PC-9 (cell line): Measurements from ENCODE around the gene ATG4A. TPM values are rescaled to one million over a fixed set of nuclear protein-coding genes. Genes with fewer than 3 reads are reported as not detected.

Experiments
- BruUV-seq: library from RNA; stranded (reverse); fragments of 400-500 nt; replicated peaks from 2 replicates; lab custom pipeline; 2021; lab: Mats Ljungman, UMichigan
- CTCF ChIA-PET: fragments of 300-600 bp; sonication (Branson Sonifier 250); formaldehyde crosslinking; loops from one replicate; lab custom pipeline; 2022; ENCODE audit warnings: antibody characterized with exemption; lab: Charles Lee
- POLR2A ChIA-PET: fragments of 300-600 bp; sonication (Branson Sonifier 250); formaldehyde crosslinking; loops from one replicate; lab custom pipeline; 2022; ENCODE audit warnings: antibody characterized with exemption; ENCODE audit not compliant: unreplicated experiment; lab: Charles Lee
- DNase-seq, 2 experiments: peaks; one replicate each; pipeline versions ENCODE4 v3.0.0 to v3.0.0-alpha.2; 2015 to 2022; ENCODE audit warnings: mixed read lengths in 1 of 2
- H2AFZ ChIP-seq: fragments of 200-600 bp; sonication (generic); 2 replicates; pipeline ENCODE4 v1.8.1; 2017; ENCODE audit warnings: antibody characterized with exemption
- H3F3A ChIP-seq: fragments of 200-600 bp; sonication (generic); 2 replicates; pipeline ENCODE4 v1.8.1; 2017; ENCODE audit warnings: antibody characterized with exemption, mild to moderate bottlenecking, low read depth; ENCODE audit not compliant: insufficient read depth
- H3K27ac ChIP-seq: fragments of 200-600 bp; sonication (generic); 2 replicates; pipeline ENCODE4 v1.6.1; 2016; ENCODE audit warnings: mixed run types
- H3K27me3 ChIP-seq: fragments of 200-600 bp; sonication (generic); 2 replicates; pipeline ENCODE4 v1.6.1; 2016; ENCODE audit warnings: low read depth, mixed run types; ENCODE audit not compliant: insufficient read depth
- H3K36me3 ChIP-seq: fragments of 200-600 bp; sonication (generic); 2 replicates; pipeline ENCODE4 v1.6.1; 2016; ENCODE audit warnings: low read depth, mixed run types
- H3K4me1 ChIP-seq: fragments of 200-600 bp; sonication (generic); replicated peaks from 2 replicates; pipeline ENCODE4 v1.6.1; 2016; ENCODE audit warnings: mixed run types; ENCODE audit not compliant: insufficient read depth
- H3K4me2 ChIP-seq: fragments of 200-600 bp; sonication (generic); 2 replicates; pipeline ENCODE4 v1.6.1; 2017; ENCODE audit warnings: mixed run types
- H3K4me3 ChIP-seq: fragments of 200-600 bp; sonication (generic); 2 replicates; pipeline ENCODE4 v1.6.1; 2016; ENCODE audit warnings: mixed run types
- H3K79me2 ChIP-seq: fragments of 200-600 bp; sonication (generic); 2 replicates; pipeline ENCODE4 v1.6.1; 2017; ENCODE audit warnings: low read depth, mixed run types
- H3K9me2 ChIP-seq: fragments of 200-600 bp; sonication (generic); 2 replicates; pipeline ENCODE4 v1.8.1; 2017; ENCODE audit warnings: mild to moderate bottlenecking; ENCODE audit not compliant: insufficient read depth
- H3K9me3 ChIP-seq: fragments of 200-600 bp; sonication (generic); 2 replicates; pipeline ENCODE4 v1.8.1; 2016; ENCODE audit warnings: low read depth; ENCODE audit not compliant: insufficient read depth
- H4K20me1 ChIP-seq: fragments of 200-600 bp; sonication (generic); 2 replicates; pipeline ENCODE4 v1.8.1; 2017; ENCODE audit not compliant: insufficient read depth
- CTCF ChIP-seq: fragments of 200-600 bp; sonication (generic); conservative IDR thresholded peaks from 2 replicates; pipeline ENCODE4 v1.6.1; 2017; ENCODE audit warnings: mixed run types, antibody characterized with exemption, mild to moderate bottlenecking, moderate library complexity
- EZH2 ChIP-seq: fragments of 200-600 bp; sonication (generic); IDR thresholded peaks from 2 replicates; pipeline ENCODE4 v1.8.0; 2017; ENCODE audit warnings: antibody characterized with exemption, low read depth
- intact Hi-C: fragments of 100-400 bp; cut with micrococcal nuclease; formaldehyde crosslinking; loops from one replicate; pipeline ENCODE4 v1.10.0; 2022; ENCODE audit not compliant: unreplicated experiment
- total RNA-seq: library from RNA; stranded (reverse); gene quantifications from 2 replicates; pipeline ENCODE4 v1.2.3, GENCODE V29; 2021

Gene ATG4A
- total RNA-seq, 1 experiment from 2014 or later, result 9.6 TPM

- H2AFZ ChIP-seq, result no peak overlapping the region
- H3K27ac ChIP-seq, result no peak overlapping the region
- no peak for DNase-seq
- intact Hi-C loops, result no loop called here
- H3K9me2 ChIP-seq, result no peaks in the 10 kb centered on the region
- ChIA-PET POLR2A (no interaction called here), CTCF (no interaction called here)
- H4K20me1 ChIP-seq, result no peaks in the 10 kb centered on the region
- H3K4me3 ChIP-seq, result no peak overlapping the region
- H3K79me2 ChIP-seq, result no peaks in the 10 kb centered on the region
- peaks cover 9% of the 10 kb centered on the region for H3K4me1 ChIP-seq
- TF ChIP-seq EZH2 (no peak), CTCF (no peak)
- H3F3A ChIP-seq, result no peaks in the 10 kb centered on the region
- H3K27me3 ChIP-seq, result no peaks in the 10 kb centered on the region
- no peak overlapping the region for H3K4me2 ChIP-seq
- H3K36me3 ChIP-seq, result no peaks in the 10 kb centered on the region
- BruUV-seq, result no TSS peak
- no peaks in the 10 kb centered on the region for H3K9me3 ChIP-seq
Observed at GRCh38 chrX:108163333-108164082, 71.9 kb downstream of the ATG4A start.

DNA sequence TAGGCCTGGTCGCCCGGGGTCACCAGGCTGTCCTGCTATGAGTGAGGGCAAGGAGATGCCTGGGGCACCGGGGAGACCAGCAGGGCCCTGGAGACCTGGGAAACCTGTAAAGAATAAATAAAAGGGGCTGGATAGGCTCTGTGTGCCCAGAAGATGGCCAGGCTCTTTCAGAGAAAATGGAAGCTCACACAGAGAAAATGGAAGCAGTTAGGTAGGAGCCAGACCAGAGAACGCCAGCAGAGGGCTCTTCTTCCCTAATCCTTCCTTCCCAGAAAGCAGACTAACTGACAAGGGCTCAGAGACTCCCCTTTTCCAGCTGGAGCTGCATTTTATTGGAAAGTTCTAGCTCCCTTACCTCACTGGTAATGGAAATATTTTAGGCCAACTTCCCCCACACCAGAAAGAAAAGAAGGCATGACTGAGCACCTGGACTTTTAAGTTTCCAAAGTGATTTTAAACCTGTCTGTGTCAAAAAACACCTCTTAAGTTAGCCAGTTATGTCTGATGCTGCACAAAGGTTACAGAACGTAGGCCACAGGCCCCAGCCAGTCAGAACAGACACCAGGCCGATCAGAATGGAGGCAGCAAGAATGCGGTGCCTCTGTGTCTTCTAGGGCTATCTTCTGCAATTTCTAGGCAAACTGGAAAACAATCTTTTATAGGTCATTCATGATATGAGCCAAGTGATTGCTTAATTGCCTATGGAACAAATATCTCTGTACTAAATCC is 74.0 kb downstream of the ATG4A start:
- CTCF ChIA-PET, result interaction anchor here (0.6 kb wide), 1 partner anchor 374 kb away, joined by 3 read pairs; no protein-coding TSS in a partner anchor

More for the DNA sequence above, 74.0 kb downstream of the ATG4A start:
- Histone ChIP-seq H3K4me2 (no peak overlapping the region), H3K79me2 (no peaks in the 10 kb centered on the region), H3K4me1 (peaks cover 9% of the 10 kb centered on the region), H4K20me1 (no peaks in the 10 kb centered on the region), H3F3A (no peaks in the 10 kb centered on the region), H2AFZ (peak overlapping the region; percentile 63; the same call in 1 of the 2 replicates), H3K9me3 (no peaks in the 10 kb centered on the region), H3K4me3 (no peak overlapping the region), H3K27ac (no peak overlapping the region), H3K9me2 (no peaks in the 10 kb centered on the region), H3K36me3 (no peaks in the 10 kb centered on the region), H3K27me3 (no peaks in the 10 kb centered on the region)
- intact Hi-C loops, result loop anchor here (1.0 kb wide), 1 partner anchor 372 kb away; no protein-coding TSS in a partner anchor
- POLR2A ChIA-PET, result interaction anchor here (0.6 kb wide), 1 partner anchor 19 kb away, joined by 3 read pairs; no protein-coding TSS in a partner anchor
- peak in 1 of 2 experiments; percentile 26 for DNase-seq
- no TSS peak for BruUV-seq
- no peak for TF ChIP-seq EZH2
- TF ChIP-seq CTCF, result peak; percentile 49; the same call in 1 of the 2 replicates
